NCI-H82 (cell line): ENCODE data around the gene TERB1.
"Not testable (repeated sequence)": the region's sequence is repeated elsewhere in the genome, so short reads cannot be mapped to it uniquely, and the experiment has no call there.

Experiments used
- DNase-seq: peaks from one replicate; lab custom pipeline; 2025; lab: John Stamatoyannopoulos, UW

The TERB1 gene

GRCh38 chr16:66830422-66831404, 29.3 kb upstream of the TERB1 start, which contains the start of gene NAE1:
Gene NAE1, minus strand, starts transcription at chr16:66830976. Its CDS starts 77 bp downstream, at chr16:66830899.
- peak; percentile 93 for DNase-seq

GRCh38 chr16:66824006-66824405, 22.6 kb upstream of the TERB1 start:
- DNase-seq, result no peak

GRCh38 chr16:66814734-66815133, 13.3 kb upstream of the TERB1 start:
- no peak for DNase-seq

- DNase-seq, result no peak
Measured at GRCh38 chr16:66811043-66811442, 9.7 kb upstream of the TERB1 start.

- DNase-seq, result peak; percentile 14
Measured at GRCh38 chr16:66810391-66810790, 9.0 kb upstream of the TERB1 start.

DNA sequence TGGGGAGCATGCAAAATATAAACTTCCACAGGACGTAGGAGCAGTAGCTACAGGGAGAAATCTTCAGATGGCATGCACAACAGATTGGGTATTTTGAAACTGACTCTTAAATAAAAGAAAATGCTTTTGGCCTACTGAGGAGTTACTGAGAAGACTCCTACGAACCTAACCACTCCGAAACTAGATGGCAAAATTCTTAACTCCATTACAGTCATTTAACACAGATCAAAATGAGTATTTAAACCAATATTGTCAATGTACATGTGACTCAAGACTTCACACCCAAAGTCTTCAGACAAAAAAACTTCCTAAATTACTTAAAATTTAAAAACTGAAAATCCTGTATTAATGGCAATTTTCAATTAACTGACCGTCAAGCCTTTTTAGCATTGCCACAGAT, 8.4 kb upstream of the TERB1 start:
- no peak for DNase-seq

GRCh38 chr16:66802159-66802558, 775 bp upstream of the TERB1 start:
- DNase-seq, result no peak

GRCh38 chr16:66800856-66801255, 528 bp downstream of the TERB1 start:
- no peak for DNase-seq

DNA sequence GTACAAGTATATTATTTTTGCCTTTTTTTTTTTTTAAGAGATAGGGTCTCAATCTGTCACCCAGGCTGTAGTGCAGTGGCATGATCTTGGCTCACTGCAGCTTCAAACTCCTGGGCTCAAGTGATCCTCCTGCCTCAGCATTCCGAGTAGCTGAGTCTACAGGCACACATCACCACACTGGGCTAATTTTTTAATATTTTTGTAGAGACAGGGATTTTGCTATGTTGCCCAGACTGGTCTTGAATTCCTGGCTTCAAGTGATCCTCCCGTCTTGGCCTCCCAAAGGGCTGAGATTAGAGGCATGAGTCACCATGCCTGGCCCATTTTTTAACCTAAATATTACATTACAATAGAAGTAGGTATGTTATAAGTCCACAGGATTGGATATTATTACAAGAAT, 3.2 kb downstream of the TERB1 start:
- no peak for DNase-seq

DNA sequence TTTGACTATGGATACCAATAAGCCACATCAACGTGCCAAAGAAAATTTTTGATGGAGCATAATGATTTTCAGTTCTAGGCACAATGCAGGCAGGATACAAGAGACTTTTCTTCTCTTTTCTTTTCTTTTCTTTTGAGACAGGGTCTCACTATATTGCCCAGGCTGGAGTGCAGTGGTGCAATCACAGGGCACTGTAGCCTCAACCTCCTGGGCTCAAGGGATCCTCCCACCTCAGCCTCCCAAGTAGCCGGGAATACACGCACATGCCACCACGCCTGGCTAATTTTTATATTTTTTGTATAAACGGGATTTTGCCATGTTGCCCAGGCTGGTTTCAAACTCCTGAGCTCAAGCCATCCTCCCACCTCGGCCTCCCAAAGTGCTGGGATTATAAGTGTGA, 7.4 kb downstream of the TERB1 start:
- DNase-seq, result not testable (repeated sequence)

GRCh38 chr16:66790130-66790733, 11.2 kb downstream of the TERB1 start:
- no peak for DNase-seq

GRCh38 chr16:66787427-66787826, 14.0 kb downstream of the TERB1 start:
- DNase-seq, result no peak

DNA sequence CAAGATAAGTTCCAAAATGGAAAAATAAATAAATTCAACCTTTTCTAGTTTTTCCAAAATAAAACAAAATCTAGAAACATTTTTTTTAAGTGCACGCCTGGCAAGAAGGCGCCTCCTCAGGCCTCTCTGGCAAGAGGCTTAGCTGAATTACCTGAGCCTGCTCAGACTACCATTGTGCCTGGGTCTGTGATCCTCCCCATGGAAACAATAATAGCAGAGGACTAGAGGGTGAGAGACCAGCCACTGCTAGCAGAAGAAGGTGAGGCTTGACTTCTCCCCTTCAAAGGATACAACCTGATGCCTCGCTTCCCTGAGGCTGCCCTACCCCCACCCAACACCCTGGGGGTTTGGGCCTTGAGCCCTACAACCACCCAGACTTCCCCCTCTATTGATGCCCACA, 14.8 kb downstream of the TERB1 start:
- no peak for DNase-seq

- DNase-seq, result no peak
Measured at GRCh38 chr16:66776457-66776856, 24.9 kb downstream of the TERB1 start.

GRCh38 chr16:66774981-66775380, 26.4 kb downstream of the TERB1 start:
- no peak for DNase-seq

DNA sequence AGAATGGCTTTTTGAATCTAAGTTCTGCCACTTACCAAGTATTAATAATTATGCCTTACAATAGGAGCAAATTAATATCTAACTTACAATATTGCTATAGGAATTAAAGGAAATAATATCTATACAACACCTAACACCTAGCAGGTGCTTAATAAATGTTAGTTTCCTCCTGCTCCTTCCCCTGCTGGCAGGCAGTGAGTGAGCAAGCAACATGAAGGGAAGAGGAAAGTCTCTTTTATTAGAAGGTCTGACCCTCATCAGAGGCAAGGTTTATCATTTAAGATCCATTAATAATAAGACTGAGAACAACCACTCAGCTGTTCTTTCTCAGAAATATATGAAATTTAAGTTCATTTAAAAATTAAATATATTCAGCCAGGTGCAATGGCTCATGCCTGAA, 43.3 kb downstream of the TERB1 start:
- no peak for DNase-seq

GRCh38 chr16:66754819-66755218, 46.6 kb downstream of the TERB1 start:
- no peak for DNase-seq

DNA sequence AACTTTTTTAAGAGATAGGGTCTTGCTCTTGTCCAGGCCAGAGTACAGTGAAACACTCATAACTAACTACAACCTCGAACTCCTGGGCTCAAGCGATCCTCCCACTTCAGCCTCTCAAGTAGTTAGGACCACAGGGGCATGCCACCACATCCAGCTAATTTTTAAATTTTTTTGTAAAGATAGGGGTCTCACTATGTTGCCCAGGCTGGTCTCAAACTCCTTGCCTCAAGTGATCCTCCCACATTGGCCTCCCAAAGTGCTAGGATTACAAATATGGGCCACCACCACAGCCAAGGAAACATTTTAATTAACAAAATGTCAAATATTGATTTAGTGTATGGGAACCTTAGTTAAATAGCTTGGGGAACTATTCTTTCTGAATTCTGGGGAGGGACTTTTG, 47.2 kb downstream of the TERB1 start:
- DNase-seq, result no peak

DNA sequence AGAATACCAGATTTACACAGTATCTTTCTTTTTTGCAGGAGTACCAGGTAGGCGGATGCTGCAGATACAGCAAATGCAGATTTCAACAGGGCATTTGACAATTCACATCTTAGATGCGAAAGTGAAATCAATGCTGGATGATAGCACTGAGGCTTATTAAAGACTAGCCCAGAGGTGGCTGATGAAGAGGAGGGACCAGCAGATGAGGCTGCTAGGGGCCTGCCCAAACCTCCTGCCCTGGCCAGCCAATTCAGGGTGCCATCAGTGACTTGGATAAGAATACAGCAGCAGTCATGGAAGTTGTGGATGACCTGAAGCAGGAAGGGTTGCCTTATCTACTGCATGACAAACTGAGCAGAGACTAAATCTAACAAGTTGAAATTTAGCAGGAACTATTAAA, 48.4 kb downstream of the TERB1 start:
- no peak for DNase-seq

- DNase-seq, result no peak
Measured at GRCh38 chr16:66752379-66752778, 49.0 kb downstream of the TERB1 start.

GRCh38 chr16:66751992-66752322, 49.4 kb downstream of the TERB1 start:
- DNase-seq, result no peak

- peak; percentile 74 for DNase-seq
Measured at GRCh38 chr16:66751303-66751991, 49.9 kb downstream of the TERB1 start, which contains the start of gene DYNC1LI2. Gene DYNC1LI2, minus strand, starts transcription at chr16:66751609. Its CDS starts 18 bp downstream, at chr16:66751591.

GRCh38 chr16:66751053-66751302, 50.4 kb downstream of the TERB1 start:
- no peak for DNase-seq
